Measurements from ENCODE around the gene MBOAT2. TPM values are rescaled to one million over a fixed set of nuclear protein-coding genes. Genes with fewer than 3 reads are reported as not detected.

Gene MBOAT2
- total RNA-seq, 1 experiment from 2014 or later, result 34.8 TPM

DNA sequence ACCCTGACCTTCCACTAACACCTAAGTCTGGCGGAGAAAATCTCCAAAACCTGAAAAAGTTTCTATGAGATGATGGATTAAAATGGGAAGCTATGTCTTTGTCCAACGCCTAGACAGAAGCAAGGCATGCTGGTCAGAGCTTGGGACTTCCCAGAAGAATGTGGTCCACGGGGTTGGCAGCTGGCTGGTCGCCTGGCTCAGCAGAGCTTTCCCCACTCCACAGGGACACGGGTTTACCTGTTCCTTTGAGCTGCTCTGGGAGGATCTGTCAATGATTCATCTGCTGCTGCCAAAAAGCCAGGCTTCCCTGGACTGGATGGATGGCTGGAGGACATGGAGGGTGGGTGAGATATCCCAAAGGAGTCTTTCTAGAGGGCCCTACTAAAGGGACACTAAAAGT is 10.8 kb downstream of the MBOAT2 start:
- POLR2A ChIA-PET, result no interaction called here
- in situ Hi-C loops (cut with HindIII; ENCODE audit: low pct_unique_long_range_greater_than_20kb, low sequenced_read_pairs) (no loop called here), intact Hi-C loops (cut with micrococcal nuclease; ENCODE audit: unreplicated experiment) (loop anchor here (5.0 kb wide), 1 partner anchor 120 kb away; no protein-coding TSS in a partner anchor)
- ATAC-seq, result no peak
- CTCF ChIA-PET, result no interaction called here
- DNase-seq (ENCODE audit: low read depth, low spot score), result no peak
- Histone ChIP-seq H3K36me3 (ENCODE audit: control insufficient read depth, insufficient read depth, low read length) (no peaks in the 10 kb centered on the region), H3K27ac (ENCODE audit: low read length) (no peak overlapping the region), H3K9me3 (ENCODE audit: control insufficient read depth, insufficient read depth, low read depth, low read length) (no peaks in the 10 kb centered on the region), H3K4me3 (ENCODE audit: low read depth in 2 of 2, low read length in 2 of 2) (no peak overlapping the region), H3K27me3 (ENCODE audit: control insufficient read depth, insufficient read depth, low read length) (no peaks in the 10 kb centered on the region), H3K4me1 (ENCODE audit: control insufficient read depth, insufficient read depth, low read length) (peaks cover 12% of the 10 kb centered on the region)
- TF ChIP-seq TCF7L2 (IDR thresholded peaks at IDR 0.05; ENCODE audit: low read depth, low read length) (no peak), POLR2AphosphoS5 (IDR thresholded peaks at IDR 0.05; ENCODE audit: low read depth, low read length) (no peak), SIN3A (IDR thresholded peaks at IDR 0.05; ENCODE audit: borderline replicate concordance, insufficient read depth, low read depth, low read length) (no peak)
- TF ChIP-seq, protein P1, sequence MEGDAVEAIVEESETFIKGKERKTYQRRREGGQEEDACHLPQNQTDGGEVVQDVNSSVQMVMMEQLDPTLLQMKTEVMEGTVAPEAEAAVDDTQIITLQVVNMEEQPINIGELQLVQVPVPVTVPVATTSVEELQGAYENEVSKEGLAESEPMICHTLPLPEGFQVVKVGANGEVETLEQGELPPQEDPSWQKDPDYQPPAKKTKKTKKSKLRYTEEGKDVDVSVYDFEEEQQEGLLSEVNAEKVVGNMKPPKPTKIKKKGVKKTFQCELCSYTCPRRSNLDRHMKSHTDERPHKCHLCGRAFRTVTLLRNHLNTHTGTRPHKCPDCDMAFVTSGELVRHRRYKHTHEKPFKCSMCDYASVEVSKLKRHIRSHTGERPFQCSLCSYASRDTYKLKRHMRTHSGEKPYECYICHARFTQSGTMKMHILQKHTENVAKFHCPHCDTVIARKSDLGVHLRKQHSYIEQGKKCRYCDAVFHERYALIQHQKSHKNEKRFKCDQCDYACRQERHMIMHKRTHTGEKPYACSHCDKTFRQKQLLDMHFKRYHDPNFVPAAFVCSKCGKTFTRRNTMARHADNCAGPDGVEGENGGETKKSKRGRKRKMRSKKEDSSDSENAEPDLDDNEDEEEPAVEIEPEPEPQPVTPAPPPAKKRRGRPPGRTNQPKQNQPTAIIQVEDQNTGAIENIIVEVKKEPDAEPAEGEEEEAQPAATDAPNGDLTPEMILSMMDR (IDR thresholded peaks at IDR 0.05), result no peak
- TF ChIP-seq, protein P2, sequence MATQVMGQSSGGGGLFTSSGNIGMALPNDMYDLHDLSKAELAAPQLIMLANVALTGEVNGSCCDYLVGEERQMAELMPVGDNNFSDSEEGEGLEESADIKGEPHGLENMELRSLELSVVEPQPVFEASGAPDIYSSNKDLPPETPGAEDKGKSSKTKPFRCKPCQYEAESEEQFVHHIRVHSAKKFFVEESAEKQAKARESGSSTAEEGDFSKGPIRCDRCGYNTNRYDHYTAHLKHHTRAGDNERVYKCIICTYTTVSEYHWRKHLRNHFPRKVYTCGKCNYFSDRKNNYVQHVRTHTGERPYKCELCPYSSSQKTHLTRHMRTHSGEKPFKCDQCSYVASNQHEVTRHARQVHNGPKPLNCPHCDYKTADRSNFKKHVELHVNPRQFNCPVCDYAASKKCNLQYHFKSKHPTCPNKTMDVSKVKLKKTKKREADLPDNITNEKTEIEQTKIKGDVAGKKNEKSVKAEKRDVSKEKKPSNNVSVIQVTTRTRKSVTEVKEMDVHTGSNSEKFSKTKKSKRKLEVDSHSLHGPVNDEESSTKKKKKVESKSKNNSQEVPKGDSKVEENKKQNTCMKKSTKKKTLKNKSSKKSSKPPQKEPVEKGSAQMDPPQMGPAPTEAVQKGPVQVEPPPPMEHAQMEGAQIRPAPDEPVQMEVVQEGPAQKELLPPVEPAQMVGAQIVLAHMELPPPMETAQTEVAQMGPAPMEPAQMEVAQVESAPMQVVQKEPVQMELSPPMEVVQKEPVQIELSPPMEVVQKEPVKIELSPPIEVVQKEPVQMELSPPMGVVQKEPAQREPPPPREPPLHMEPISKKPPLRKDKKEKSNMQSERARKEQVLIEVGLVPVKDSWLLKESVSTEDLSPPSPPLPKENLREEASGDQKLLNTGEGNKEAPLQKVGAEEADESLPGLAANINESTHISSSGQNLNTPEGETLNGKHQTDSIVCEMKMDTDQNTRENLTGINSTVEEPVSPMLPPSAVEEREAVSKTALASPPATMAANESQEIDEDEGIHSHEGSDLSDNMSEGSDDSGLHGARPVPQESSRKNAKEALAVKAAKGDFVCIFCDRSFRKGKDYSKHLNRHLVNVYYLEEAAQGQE (IDR thresholded peaks at IDR 0.05; ENCODE audit: insufficient read depth in 1 of 2, low read depth in 2 of 2, low read length in 1 of 2), result no peak
- BruUV-seq (replicated peaks), result no TSS peak

DNA sequence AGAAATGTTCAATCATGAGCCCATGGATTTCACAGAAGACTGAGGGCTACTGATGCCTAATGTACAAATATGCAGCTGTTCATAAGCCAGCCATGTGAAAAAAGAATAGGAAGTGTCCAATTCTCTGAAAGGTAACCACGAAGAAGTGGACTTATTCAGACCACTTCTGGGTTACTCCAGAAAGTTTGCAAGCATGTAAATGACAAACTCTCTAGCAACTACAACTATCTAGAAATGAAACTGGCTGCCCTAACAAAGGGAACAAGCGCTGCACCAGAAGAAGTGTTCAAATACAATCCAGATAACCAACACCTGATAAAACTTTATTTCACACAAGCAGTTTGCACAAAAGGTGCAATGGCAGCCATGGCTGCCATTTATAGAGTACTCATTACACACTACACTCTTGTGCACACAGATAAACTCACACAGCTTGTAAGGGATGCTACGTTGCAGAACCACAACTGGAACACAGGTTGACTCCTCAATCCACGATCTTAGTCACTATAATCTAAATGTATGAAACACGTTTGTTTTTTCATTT is 13.9 kb downstream of the MBOAT2 start:
- Histone ChIP-seq H3K4me1 (ENCODE audit: control insufficient read depth, insufficient read depth, low read length) (peaks cover 11% of the 10 kb centered on the region), H3K27me3 (ENCODE audit: control insufficient read depth, insufficient read depth, low read length) (no peaks in the 10 kb centered on the region), H3K4me3 (ENCODE audit: low read depth in 2 of 2, low read length in 2 of 2) (no peak overlapping the region), H3K36me3 (ENCODE audit: control insufficient read depth, insufficient read depth, low read length) (no peaks in the 10 kb centered on the region), H3K9me3 (ENCODE audit: control insufficient read depth, insufficient read depth, low read depth, low read length) (no peaks in the 10 kb centered on the region), H3K27ac (ENCODE audit: low read length) (no peak overlapping the region)
- in situ Hi-C loops (cut with HindIII; ENCODE audit: low pct_unique_long_range_greater_than_20kb, low sequenced_read_pairs) (no loop called here), intact Hi-C loops (cut with micrococcal nuclease; ENCODE audit: unreplicated experiment) (loop anchor here (5.0 kb wide), 1 partner anchor 117 kb away; no protein-coding TSS in a partner anchor)
- no peak for DNase-seq (ENCODE audit: low read depth, low spot score)
- TF ChIP-seq, protein P1 (IDR thresholded peaks at IDR 0.05), result no peak
- TF ChIP-seq TCF7L2 (IDR thresholded peaks at IDR 0.05; ENCODE audit: low read depth, low read length) (no peak), POLR2AphosphoS5 (IDR thresholded peaks at IDR 0.05; ENCODE audit: low read depth, low read length) (no peak), SIN3A (IDR thresholded peaks at IDR 0.05; ENCODE audit: borderline replicate concordance, insufficient read depth, low read depth, low read length) (no peak)
- TF ChIP-seq, protein P2 (IDR thresholded peaks at IDR 0.05; ENCODE audit: insufficient read depth in 1 of 2, low read depth in 2 of 2, low read length in 1 of 2), result no peak
- CTCF ChIA-PET, result no interaction called here
- POLR2A ChIA-PET, result no interaction called here
- no peak for ATAC-seq
- BruUV-seq (replicated peaks), result no TSS peak

Data from Panc1 (cell line).